GM21381 (cell line): ENCODE results near the gene GRID1.
A peak's percentile ranks its signal among the peaks of the same experiment; 100 is the strongest.

Experiments used
- ATAC-seq: cut with Tn5 transposase; IDR thresholded peaks from one replicate; pipeline ENCODE4 v1.9.1; 2021; ENCODE audit warnings: mild to moderate bottlenecking, moderate library complexity; ENCODE audit not compliant: unreplicated experiment

The GRID1 gene

DNA sequence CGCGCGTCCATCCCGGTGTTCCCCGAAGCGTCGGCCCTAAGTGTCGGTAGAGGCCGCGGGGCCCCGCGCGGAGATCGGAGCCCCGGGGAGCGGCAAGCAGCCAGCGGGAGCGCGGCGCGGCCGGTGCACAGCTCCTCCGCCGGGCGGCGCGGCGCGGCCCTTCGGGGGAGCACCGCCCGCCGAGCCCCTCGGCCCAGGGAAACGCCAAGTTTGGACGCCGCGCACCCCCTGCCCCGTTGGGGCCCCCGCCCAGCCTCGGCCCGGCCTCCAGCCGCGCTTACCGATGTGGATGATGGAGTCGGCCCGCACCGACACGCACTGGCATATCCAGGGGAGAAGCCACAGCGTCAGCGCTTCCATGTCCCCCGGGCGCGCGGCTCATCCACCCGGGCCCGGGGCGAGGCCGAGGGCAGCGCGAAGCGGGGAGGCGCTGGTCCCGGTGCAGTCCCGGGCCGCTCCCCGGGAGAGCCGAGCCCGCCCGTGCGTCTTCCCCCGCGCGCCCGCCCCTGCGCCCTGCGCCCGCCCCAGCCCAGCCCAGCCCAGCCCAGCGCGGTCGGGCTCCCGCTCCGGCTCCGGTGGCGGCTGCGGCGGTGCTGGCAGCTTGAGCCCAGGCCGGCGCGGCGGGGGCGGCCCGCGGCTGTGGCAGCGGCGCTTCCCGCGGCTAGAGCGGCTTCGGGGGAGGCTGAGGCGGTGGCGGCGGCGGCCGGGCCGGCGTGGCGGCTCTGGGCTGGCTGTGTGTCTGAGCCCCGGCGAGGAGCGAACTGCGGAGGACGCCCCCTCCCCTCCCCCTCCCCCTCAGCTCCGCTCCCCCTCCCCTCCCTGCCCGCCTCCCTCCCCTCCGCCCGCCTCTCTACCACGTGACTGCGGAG lies at the start of gene GRID1:
GRID1 (minus strand) TSS at position 763 of the 869 bp plus-strand sequence.
- no peak for ATAC-seq

DNA sequence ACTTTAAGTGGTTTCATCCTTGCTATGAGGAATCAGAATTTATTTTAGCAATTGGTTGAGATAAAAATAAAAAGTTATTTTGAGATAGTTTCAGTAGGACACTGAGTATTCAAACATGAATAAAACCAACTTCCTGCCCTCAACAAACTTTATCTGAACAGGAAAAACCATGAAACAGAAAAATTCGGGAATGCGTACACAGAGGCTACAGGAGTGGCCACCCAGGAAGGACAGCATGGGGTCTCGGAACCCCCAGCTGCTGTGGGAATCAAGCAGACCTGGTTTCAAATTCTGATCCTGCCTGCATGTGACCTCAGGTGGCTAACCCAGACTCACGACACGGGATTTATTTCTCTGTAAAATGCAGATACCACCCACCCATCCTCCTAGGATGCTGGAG lies 49.0 kb upstream of the GRID1 start:
- no peak for ATAC-seq

DNA sequence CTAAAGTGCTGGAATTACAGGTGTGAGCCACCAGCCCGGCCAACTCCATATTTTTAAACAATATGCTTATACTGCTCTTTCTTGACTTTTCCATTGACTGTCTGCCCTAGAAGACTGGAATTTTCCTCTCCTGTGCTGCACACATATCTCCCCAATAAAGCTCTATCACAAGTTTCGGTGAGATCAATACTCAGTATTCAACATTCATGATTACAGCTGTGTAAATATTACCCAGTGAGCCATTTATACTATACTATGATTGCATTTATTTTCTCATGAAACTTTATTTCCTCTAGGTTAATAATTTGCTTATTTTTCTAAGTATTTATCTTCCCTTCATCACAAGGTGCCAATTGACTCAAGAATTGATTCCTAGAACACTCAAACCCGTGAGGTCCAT lies 48.5 kb upstream of the GRID1 start:
- ATAC-seq = no peak

DNA sequence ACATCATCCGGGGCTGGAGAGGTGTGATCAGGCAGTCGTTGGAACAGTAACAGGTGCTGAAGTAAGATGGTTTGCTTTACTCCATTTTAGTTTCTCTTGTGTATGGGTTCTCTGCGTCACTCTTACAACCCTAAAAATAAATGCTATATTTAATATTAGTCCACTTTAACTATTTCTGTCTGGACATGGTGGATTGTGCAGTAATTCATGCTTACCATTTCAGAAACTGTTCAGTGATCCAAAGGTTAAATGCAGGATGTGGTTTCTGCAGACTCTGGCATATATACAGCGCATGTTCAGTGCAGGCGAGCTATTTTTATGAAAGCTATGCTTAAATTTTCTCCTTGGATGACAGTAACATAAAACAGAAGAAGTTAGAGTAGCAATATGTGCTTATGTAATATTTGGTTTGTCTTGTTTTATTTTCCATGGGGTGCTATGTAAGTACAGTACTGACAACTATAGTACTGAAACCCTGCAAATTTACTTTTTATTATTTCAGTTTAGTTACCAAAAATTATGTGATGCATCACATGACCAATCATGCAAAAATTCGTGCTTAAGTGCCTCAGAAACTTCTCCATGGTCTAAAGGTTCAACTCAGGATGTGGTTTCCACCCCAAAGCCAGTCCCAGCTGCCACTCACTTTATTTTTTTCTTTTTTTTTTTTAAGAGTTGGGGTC lies 46.6 kb upstream of the GRID1 start:
- ATAC-seq = peak; percentile 78

DNA sequence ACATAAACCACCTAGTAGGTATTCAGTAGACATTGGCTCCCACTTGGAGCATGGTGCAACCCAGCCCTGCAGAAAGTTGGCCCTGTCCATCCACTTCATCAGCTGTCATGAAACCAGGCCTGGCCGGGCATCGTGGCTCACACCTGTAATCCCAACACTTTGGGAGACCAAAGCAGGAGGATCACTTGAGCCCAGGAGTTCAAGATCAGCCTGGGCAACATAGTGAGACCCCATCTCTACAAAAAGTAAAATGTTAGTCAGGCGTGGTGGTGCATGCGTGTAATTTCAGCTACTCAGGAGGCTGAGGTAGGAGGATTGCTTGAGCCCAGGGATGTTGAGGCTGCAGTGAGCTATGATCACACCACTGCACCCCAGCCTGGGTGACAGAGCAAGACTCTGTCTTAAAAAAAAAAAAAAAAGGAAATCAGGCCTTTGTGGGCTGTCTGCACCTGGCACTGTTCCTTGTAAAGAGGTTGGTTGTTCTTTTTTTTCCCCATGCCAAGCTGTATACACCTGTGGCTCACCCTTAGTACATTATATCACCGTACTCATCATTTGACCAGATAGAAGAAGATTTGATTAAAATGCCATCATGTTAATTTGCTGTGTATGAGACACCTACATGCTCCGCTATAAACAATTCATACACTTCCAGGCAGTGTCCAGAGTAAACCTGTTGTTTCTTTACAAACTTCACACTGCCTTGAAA lies 45.4 kb upstream of the GRID1 start:
- ATAC-seq = no peak

DNA sequence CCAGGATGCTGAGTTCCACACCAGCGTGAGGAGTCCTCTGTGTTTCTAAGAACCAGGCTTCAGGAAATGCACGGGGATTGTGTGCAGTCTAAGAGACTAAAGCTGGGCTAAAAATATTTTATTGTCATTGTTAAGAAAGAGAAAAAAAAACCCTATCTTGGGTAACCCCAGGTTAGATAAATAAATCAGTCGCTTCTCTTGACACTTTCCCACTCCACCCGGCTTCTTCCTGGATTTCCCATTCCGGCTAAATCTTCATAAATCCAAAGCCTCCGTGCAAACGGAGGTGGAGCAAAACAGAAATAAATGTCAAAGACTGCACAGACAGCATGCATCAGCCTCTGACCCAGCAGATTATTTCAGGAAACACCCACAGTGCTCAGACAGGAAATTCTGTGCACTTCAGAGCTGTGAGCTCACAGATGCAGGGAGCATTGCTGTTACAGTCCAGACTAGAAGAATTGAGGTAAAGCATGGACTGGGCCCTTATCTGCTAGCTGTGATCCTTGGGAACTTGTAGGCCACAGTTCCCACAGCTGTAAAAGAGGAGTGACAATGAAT lies 44.8 kb upstream of the GRID1 start:
- ATAC-seq = peak; percentile 41

DNA sequence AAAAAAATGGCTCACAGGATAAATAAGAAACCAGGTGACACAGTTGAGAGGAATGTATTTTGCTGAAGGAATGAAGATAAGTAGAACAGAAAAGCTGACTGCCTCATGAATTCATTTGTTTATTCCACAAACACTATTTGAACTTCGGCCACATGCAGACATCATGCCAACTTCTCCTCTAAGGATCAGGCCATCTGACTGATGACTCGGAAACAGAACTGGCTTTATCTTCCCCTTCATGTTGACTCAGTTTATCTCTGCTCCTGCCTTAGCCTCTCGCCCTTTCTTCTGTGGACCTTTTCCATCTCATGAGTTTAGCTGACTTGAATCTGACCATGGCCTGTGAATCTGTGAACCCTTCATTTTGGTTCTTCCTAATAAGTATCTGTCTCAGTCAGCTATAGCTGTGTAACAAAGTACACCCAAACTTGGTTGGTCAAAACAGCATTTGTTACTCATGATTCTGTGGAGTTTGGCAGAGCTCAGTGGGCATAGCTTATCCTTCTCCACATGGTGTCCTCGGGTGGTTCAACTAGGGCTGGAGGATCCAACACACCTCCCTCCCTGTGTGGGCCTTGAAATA lies 44.0 kb upstream of the GRID1 start:
- ATAC-seq = no peak

DNA sequence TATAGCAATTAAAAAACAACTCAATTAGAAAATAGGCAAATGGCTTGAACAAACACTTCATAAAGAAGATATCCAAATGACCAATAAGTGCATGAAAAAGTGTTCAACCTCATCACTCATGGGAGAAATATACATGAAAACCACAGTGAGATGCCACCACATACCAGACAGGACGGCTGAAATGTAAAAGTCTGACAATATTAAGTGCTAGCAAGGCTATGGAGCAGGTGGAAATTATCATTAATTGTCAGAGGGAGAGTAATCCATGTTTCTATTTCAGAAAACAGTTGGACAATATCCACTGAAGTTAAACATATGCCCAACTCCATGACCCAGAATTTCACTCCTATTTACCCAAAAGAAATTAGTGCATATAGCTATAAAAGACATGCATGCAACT lies 42.6 kb upstream of the GRID1 start:
- no peak for ATAC-seq

DNA sequence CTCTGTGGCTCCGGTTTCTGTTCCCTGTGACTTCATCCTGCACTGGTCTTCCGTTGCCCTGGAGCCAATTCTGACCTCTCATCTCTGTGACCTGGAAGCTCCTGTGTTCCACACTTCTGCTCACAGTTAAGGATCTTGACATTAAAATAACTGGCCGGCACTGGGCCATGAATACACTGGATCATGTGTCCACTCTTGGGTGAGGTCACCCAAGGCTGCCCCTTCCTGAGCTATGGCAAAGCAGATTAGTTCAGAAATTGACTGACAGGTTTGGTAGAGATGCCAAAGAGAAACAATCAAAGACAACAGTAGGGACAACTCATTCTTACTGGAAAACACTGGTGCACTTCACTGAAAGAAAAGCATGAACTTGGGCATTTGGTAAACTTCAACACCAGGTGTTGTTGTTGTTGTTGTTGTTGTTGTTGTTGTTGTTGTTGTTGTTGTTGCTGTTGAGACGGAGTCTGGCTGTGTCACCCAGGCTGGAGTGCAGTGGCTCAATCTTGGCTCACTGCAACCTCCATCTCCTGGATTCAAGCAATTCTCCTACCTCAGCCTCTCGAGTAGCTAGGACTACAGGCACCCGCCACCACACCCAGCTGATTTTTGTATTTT lies 36.7 kb upstream of the GRID1 start:
- no peak for ATAC-seq

DNA sequence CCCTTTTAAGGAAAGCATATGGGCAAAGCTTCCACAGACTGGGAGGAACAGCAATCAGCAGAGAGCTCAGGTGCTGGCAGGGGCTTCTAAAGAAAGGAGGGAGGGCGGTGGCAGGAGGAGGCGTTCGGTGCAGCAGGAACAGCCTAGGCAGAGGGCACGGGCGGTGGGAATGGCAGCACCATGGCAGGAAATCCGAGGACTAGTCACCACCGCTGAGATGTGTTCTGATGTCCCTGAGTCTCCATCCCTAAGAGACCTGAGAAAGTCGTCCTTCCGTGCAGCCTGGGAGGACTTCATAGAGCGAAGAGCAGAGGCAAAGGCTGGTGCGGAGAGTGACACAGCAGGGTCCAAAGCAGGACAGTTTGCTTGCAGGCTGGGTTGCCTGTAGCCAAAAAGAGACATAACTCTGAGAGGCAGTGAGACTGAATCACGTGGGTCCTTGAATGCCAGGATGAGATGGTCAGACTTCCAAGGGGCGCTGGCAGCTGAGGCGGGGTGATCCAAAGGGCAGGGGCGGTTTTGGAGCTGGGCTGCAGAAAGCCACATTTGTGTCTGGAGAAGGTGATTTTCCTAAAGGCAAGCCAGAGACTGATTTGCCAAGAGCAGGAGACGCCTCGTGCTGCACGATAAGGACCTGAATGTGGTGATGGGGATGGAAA lies 35.8 kb upstream of the GRID1 start:
- ATAC-seq = no peak

DNA sequence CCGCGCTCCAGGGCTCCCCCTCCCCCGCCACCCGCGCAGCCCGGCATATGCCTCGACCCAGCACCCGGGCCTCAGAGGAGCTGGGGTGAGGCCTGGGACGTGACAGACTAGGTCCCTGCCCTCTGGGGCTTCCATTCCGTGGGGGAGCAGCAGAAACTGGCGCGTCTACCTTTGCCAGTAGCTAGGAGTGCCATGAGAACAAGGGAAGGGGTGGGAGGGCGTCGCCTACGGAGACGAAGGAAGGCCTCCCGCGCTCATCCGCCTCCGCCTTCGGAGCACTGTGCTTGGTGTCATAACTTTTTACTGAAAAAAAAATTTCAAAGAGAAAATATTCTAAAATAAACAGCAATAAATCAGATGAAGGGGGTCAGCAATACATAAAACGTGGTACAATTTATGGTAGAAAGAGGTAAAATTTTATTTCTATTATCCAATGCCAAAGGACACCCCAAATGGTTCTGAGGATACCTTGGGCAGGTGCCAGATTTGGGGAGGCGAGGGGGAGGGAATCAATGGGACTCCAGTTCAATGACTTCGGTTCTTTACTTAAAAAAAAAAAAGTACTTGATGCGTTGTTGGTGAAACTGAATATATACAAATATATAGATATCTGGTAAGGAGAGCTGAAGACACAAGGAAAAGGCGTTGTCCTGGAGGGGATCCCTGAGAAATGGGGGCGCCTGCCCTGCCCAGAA lies 35.1 kb upstream of the GRID1 start:
- ATAC-seq = no peak

DNA sequence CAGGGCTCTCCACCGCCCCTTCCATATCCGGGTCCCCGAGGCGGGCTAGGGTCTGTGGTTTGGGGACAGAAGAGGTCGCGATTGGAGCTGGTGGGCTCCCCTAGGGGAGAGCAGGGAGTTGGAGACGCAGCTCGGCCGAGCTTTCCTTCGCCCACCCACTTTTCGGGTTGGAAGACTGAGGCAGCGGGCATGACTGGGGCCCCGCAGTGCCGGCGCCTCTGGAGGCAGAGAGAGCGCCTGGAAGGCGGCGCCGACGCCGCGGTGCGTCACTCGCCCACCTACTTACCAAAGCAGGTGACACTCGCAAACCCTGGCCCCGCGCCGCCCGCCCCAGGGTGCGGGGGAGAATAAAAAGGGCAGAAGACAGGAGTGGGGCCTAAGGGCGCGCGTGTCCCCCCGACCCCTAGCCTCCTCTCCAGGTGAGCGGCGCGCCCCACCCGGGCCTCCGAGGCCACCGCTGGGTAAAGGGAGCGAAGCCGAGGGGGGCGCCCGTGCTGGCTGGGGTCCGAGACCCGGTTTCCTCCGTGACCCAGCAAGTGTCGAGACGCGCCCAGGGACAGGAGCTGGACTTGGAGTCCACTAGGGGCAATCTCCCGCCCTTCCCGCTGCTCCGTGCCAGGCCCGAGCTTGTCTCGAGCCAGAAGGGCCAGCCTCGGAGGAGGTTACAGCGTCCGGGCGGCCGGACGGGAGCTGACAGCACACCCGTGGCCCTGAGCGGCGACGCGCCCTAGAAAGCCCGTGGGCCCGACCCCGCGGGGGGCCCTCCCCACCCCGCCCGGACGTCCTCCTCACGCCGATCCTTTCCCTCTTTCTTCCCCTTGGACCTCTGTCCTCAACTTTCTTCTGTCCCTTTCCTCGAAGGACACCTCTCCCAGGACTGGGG lies 34.4 kb upstream of the GRID1 start:
- peak; percentile 38 for ATAC-seq

DNA sequence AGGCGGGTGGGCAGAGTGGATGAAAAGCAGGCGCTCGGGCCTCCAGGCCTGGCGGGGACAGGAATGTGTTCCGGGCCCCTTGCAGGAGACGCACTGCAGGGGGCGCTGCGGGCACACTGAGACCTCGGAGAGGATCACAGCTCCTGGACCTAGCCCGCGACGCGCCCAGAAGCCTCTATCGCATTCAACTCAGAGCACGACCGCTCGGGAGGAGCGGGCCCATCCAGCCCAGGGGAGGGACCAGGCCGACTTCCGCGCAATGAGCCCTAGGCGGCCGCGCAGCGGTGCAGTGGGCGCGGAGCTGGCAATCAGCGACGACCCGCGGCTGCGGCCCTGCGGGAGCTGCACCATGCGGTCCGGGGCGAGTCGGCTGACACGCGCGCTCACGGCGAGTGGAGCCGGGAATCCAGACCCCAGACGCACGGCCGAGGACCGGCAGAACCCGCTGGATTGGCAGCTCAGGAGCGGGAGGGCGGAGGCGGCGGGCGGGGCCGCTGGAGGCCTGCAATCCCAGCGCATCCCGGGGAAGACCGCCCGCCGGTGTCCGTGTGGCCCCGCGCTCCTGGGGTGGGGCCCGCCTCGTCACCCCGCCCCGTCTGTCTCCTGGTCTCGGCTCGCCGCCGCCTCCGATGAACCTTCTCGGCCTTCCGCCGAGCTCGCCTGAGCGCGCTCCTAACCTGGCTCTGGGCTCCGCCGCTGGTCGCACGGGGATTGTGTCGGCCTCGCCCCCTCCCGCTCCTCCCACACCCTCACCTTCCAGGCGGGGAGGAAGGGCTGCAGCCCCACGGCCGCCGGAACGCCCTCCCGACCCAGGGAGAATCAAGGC lies 33.5 kb upstream of the GRID1 start:
- ATAC-seq = peak; percentile 91

DNA sequence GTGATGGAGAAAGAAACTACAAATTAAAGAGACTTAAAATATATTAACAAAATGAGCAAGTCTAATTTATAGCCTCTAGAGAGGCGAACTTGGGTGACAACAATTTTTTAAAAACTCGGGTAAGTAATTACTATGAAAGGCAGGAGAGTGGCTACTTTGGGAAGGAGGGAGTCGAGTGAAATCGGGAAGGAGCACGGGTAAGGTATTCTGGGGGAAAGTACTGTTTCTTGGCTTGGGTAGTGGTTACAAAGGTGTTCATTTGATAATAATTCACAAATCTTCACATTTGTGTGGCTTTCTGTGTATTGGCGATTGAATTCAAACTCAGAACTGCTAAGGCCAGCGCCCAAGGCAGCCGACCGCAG lies 32.9 kb upstream of the GRID1 start:
- no peak for ATAC-seq

DNA sequence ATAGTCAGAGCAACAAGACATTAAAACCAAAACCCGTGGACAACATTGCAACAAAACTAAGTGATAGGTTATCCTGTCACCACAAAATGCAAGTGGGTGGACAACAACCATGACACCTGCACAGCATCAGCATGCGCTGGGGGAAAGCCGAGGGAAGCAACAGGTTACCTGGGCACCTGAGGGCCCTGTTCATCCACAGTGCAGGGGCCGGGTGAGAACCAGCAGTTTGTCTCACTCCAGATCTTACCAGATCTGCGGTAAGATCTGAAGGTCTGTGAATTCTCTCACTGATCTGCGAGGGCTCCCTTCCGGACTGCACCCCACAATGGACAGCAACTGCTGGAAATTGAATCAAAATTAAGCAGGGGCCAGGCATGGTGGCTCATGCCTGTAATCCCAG lies 30.5 kb upstream of the GRID1 start:
- ATAC-seq = no peak

DNA sequence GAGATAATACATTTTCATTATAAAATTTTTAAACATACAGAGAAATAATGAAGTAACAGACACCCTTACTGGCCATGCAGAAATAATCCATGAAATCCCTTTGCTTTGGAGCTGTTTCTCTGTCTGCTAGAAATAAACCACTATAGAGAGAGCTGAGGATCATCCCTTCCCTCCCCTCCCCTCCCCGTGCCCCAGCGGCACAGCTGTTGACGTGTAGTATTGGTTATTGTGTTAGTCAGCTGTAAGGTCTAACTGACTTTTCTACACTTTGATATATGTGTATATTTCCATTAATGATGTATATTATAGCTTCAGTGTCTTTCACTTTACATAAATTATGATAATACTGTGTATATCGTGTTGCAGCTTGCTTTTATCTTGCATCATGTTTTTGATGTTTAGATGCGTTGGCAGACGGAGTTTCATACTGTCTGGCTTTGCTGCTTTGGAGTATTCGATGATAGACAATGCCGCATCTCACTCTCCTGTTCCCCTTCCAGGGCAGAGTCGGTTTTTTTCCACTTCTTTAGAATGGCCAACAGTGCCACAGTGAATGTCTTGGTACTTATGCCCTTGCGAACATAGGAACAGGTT lies 27.4 kb upstream of the GRID1 start:
- ATAC-seq = no peak

DNA sequence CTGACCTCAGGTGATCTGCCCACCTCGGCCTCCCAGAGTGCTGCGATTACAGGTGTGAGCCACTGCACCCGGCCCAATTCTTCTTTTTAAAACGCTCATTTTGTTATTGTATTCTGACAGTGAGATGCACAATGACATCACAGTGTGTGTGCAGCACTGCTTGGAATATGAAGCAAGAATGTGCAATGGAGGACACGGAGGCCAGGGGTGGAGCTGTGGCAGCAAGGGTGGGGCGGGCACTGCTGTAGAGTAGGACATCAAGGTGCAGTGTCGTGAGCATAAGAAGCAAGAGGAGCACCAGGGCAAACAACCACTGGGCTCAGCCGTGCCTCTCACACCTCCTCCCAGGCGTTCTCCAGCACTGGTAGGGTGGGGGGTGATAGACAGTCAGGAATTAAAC lies 26.8 kb upstream of the GRID1 start:
- ATAC-seq = no peak
